ENCODE data around the gene PTPRN2. TPM values are rescaled to one million over a fixed set of nuclear protein-coding genes. Genes with fewer than 3 reads are reported as not detected.

The PTPRN2 gene
- total RNA-seq, 1 donor from 2014 or later: 11.4 TPM

- TF ChIP-seq CTCF (IDR thresholded peaks at IDR 0.05; ENCODE audit: unreplicated experiment): no peak
- Mint-ChIP-seq H3K27me3 (peaks cover 12% of the 10 kb centered on the region), H3K4me3 (ENCODE audit: low read depth) (no peak overlapping the region), H3K36me3 (ENCODE audit: insufficient read depth) (no peaks in the 10 kb centered on the region), H3K4me1 (ENCODE audit: low read depth) (peaks cover 11% of the 10 kb centered on the region), H3K27ac (no peak overlapping the region), H3K9me3 (ENCODE audit: low read depth) (no peaks in the 10 kb centered on the region)
- DNase-seq (ENCODE audit: low spot score, unreplicated experiment): no peak
Observed at GRCh38 chr7:157856873-157857577, 730.6 kb downstream of the PTPRN2 start.

- TF ChIP-seq CTCF (IDR thresholded peaks at IDR 0.05; ENCODE audit: unreplicated experiment): no peak
- H3K27me3 Mint-ChIP-seq: peaks cover 9% of the 10 kb centered on the region
- no peak for DNase-seq (ENCODE audit: low spot score, unreplicated experiment)
- H3K27ac Mint-ChIP-seq: no peak overlapping the region
- peaks cover 17% of the 10 kb centered on the region for H3K4me1 Mint-ChIP-seq (ENCODE audit: low read depth)
- no peaks in the 10 kb centered on the region for H3K36me3 Mint-ChIP-seq (ENCODE audit: insufficient read depth)
- no peaks in the 10 kb centered on the region for H3K9me3 Mint-ChIP-seq (ENCODE audit: low read depth)
- no peak overlapping the region for H3K4me3 Mint-ChIP-seq (ENCODE audit: low read depth)
Observed at GRCh38 chr7:157855452-157856213, 732.0 kb downstream of the PTPRN2 start.

GRCh38 chr7:157855016-157855415 lies 732.6 kb downstream of the PTPRN2 start:
- H3K27me3 Mint-ChIP-seq: peaks cover 3% of the 10 kb centered on the region
- no peak overlapping the region for H3K27ac Mint-ChIP-seq
- H3K36me3 Mint-ChIP-seq (ENCODE audit: insufficient read depth): no peaks in the 10 kb centered on the region
- H3K4me1 Mint-ChIP-seq (ENCODE audit: low read depth): peaks cover 12% of the 10 kb centered on the region
- H3K4me3 Mint-ChIP-seq (ENCODE audit: low read depth): no peak overlapping the region
- H3K9me3 Mint-ChIP-seq (ENCODE audit: low read depth): peaks cover 2% of the 10 kb centered on the region
- no peak for TF ChIP-seq CTCF (IDR thresholded peaks at IDR 0.05; ENCODE audit: unreplicated experiment)
- DNase-seq (ENCODE audit: low spot score, unreplicated experiment): no peak

GRCh38 chr7:157854066-157854891 lies 733.3 kb downstream of the PTPRN2 start:
- H3K36me3 Mint-ChIP-seq (ENCODE audit: insufficient read depth): no peaks in the 10 kb centered on the region
- no peak for TF ChIP-seq CTCF (IDR thresholded peaks at IDR 0.05; ENCODE audit: unreplicated experiment)
- peaks cover 12% of the 10 kb centered on the region for H3K4me1 Mint-ChIP-seq (ENCODE audit: low read depth)
- H3K9me3 Mint-ChIP-seq (ENCODE audit: low read depth): peaks cover 2% of the 10 kb centered on the region
- H3K4me3 Mint-ChIP-seq (ENCODE audit: low read depth): no peak overlapping the region
- peaks cover 3% of the 10 kb centered on the region for H3K27me3 Mint-ChIP-seq
- no peak for DNase-seq (ENCODE audit: low spot score, unreplicated experiment)
- no peak overlapping the region for H3K27ac Mint-ChIP-seq

GRCh38 chr7:157853789-157854065 lies 733.9 kb downstream of the PTPRN2 start:
- Mint-ChIP-seq H3K9me3 (ENCODE audit: low read depth) (peaks cover 2% of the 10 kb centered on the region), H3K27ac (no peak overlapping the region), H3K36me3 (ENCODE audit: insufficient read depth) (no peaks in the 10 kb centered on the region), H3K4me3 (ENCODE audit: low read depth) (no peak overlapping the region), H3K4me1 (ENCODE audit: low read depth) (peaks cover 12% of the 10 kb centered on the region), H3K27me3 (peaks cover 3% of the 10 kb centered on the region)
- no peak for DNase-seq (ENCODE audit: low spot score, unreplicated experiment)
- TF ChIP-seq CTCF (IDR thresholded peaks at IDR 0.05; ENCODE audit: unreplicated experiment): no peak
